ENCODE results near the gene GYPB.
"Not testable (repeated sequence)": the region's sequence is repeated elsewhere in the genome, so short reads cannot be mapped to it uniquely, and the experiment has no call there.

DNA sequence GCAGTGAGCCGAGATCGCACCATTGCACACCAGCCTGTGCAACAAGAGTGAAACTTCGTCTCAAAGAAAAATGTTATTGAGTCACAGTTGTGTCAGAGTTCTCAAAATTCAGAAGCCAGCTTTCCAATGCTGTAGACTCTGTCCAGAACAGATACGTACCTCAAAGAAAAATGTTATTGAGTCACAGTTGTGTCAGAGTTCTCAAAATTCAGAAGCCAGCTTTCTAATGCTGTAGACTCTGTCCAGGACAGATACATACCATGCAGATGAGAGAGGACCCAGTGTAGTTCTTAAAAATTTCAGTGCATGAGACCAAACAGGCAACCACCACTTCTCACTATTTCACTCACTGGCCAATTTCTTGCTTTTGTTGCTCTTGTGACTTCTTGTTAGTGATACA, 68.2 kb downstream of the GYPB start:
- TF ChIP-seq, protein P1, sequence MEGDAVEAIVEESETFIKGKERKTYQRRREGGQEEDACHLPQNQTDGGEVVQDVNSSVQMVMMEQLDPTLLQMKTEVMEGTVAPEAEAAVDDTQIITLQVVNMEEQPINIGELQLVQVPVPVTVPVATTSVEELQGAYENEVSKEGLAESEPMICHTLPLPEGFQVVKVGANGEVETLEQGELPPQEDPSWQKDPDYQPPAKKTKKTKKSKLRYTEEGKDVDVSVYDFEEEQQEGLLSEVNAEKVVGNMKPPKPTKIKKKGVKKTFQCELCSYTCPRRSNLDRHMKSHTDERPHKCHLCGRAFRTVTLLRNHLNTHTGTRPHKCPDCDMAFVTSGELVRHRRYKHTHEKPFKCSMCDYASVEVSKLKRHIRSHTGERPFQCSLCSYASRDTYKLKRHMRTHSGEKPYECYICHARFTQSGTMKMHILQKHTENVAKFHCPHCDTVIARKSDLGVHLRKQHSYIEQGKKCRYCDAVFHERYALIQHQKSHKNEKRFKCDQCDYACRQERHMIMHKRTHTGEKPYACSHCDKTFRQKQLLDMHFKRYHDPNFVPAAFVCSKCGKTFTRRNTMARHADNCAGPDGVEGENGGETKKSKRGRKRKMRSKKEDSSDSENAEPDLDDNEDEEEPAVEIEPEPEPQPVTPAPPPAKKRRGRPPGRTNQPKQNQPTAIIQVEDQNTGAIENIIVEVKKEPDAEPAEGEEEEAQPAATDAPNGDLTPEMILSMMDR (IDR thresholded peaks at IDR 0.05 in 4 of 5, conservative IDR thresholded peaks at IDR 0.05 in 1 of 5): not testable (repeated sequence)
- not testable (repeated sequence) for TF ChIP-seq POLR2A (IDR thresholded peaks at IDR 0.05)
